GM19043 (cell line): Measurements from ENCODE around the gene AKT2.
"Not testable (repeated sequence)": the region's sequence is repeated elsewhere in the genome, so short reads cannot be mapped to it uniquely, and the experiment has no call there.

Experiments
- ATAC-seq: cut with Tn5 transposase; IDR thresholded peaks from one replicate; pipeline ENCODE4 v1.9.1; 2021; ENCODE audit warnings: low read depth; ENCODE audit not compliant: unreplicated experiment

AKT2 gene

GRCh38 chr19:40284501-40285352 is at the start of gene AKT2:
AKT2 (minus strand) TSS chr19:40285345; CDS start chr19:40265267, 20,078 bp downstream.
- peak; percentile 18 for ATAC-seq

- ATAC-seq: not testable (repeated sequence)
Measured at GRCh38 chr19:40333083-40333482, 47.9 kb upstream of the AKT2 start.

GRCh38 chr19:40332669-40333068 is 47.5 kb upstream of the AKT2 start:
- ATAC-seq: no peak

GRCh38 chr19:40331052-40331451 is 45.9 kb upstream of the AKT2 start:
- no peak for ATAC-seq

DNA sequence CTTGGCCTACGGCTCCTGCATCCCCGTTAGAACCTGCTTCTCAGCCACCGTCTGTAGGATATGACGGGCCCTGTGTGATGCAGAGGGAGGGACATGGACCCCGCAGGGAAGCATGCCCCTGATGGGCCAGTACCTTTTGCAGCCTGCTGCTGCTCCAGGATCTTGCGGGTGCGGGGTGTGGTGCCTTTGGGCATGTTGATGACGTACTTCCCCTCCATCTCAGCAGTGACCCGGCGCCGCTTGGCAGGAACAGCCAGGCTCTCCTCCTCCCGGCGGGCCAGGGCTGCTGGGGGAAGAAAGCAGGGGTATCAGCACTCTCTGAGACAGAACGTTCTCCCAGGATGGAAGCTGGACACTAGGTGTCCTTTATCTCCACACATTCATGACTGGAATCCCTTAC is 41.1 kb upstream of the AKT2 start:
- ATAC-seq: no peak

GRCh38 chr19:40323705-40324104 is 38.6 kb upstream of the AKT2 start:
- no peak for ATAC-seq

- no peak for ATAC-seq
Measured at GRCh38 chr19:40322951-40323615, 37.9 kb upstream of the AKT2 start.

- ATAC-seq: no peak
Measured at GRCh38 chr19:40322271-40322610, 37.1 kb upstream of the AKT2 start.

GRCh38 chr19:40321566-40322270 is 36.6 kb upstream of the AKT2 start:
- ATAC-seq: no peak

GRCh38 chr19:40321076-40321475 is 35.9 kb upstream of the AKT2 start:
- ATAC-seq: no peak

DNA sequence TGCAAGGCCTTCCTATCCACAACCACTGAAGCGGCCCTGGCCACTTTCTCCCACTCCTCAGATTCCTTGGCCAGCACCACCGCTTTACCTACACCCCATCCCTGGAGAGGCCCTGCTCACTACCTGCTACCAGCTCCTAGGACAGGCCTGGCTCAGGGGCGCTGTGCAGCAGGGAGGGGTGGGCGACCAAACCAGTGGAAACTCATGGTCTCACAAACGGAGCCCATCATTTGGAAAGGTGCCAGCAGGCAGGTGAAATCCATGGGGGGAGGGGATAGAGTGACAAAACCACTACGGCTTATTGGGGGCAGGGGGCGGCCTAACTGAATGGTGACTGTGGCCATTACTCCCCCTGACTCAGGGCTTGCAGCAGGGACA is 35.4 kb upstream of the AKT2 start:
- no peak for ATAC-seq

DNA sequence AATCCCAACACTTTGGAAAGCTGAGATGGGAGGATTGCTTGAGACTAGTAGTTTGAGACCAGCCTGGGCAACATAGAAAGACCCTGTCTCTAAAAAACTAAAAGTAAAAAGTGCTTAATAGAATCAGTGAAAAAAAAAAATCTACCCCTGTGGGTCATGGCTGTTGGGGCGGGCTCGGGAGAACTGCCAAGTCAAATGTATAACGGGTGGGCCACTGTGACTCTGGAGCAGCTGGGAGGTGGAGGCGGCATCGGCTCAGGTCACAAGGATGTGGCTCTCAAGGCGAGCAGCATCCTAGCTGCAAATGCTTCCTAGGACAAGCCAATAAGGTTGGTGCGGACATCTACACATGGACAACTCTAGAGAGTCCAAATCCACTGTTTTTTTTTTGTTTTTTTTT is 32.2 kb upstream of the AKT2 start:
- ATAC-seq: no peak

DNA sequence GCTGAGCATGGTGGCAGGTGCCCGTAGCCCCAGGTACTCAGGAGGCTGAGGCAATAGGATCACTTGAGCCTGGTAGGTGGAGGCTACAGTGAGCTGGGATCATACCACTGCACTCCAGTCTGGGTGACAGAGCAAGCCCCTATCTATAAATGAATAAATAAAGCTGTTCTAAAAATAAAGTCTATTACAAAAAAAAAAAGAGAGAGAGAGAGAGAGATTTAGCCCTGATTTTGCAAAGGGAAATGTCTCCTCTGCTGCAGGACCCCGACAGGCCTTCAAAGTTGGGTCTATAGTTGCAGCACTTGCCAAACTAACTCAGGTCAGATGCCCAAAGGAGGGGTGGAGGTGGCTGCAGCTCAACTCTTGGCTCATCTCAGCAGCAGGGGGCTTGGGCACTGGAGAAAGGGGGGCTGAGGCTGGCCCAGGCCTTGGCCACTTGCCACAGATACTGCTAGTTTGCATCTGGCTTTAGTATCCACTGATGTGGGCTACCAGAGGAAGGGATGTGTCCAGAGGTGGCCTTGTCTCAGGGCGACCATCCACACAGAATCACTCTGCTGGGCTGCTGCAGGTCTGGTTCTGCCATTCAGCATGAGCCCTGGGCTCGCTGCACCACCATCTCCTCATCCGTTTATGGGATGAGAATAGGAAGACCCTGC is 30.8 kb upstream of the AKT2 start:
- ATAC-seq: no peak

- no peak for ATAC-seq
Measured at GRCh38 chr19:40314656-40315055, 29.5 kb upstream of the AKT2 start.

DNA sequence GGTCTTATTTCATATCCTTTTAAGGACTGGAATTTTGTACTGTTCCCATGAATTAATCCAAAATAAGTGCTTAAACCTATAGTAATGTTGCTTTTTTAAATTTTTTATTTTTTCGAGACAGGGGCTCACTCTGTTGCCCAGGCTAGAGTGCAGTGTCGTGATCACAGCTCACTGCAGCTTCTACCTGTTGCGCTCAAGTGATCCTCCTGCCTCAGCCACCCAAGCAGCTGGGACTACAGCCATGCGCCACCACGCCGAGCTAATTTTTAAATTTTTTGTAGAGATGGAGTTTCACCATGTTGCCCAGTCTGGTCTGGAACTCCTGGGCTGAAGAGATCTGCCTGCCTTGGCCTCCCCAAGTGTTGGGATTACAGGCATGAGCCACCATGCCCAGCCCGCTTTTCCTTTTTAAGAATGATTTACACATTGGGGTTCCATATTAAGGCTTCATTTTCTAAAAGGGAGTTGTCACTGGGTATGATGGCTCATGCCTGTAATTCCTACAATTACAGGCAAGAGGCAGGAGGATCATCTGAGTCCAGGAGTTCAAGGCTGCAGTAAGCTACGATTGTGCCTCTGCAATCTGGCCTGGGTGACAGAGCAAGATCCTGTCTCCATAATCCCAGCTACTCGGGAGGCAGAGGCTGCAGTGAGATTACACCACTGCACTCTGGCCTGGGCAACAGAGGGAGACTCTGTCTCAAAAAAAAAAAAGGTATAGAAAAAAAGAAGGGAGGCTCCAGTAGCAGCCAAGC is 28.3 kb upstream of the AKT2 start:
- no peak for ATAC-seq

DNA sequence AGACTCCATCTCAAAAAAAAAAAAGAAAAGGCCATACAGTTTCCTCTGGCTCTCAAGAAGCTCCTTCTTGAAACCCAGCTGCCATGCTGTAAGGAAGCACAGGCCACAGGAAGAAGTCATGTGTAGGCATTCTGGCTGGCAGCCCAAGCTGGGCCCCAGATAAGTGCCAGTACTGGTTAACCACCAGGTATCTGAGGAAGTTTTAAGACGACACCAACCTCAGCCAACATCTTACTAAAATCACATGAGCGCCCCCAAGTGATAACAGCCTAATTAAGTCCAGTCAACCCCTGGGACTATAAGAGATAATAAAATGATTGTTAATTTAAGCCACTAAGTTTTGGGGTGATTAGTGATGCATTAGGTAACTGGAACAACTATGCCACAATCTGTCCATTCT is 27.4 kb upstream of the AKT2 start:
- no peak for ATAC-seq

DNA sequence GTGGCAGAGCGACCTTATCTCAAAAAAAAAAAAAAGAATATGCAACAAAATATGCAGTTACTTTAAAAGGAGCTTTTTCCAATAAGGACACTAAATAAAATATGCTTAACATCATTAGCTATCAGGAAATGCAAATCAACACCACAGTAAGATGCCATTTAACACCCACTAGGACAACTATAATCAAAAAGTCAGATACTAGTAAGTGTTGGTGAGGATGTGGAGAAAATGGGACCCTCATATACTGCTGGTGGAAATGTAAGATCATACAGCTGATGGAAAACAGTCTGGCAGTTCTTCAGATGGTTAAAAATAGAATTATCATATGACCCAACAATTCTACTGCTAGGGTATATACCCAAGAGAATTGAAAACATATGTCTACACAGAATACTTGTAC is 24.5 kb upstream of the AKT2 start:
- ATAC-seq: no peak

DNA sequence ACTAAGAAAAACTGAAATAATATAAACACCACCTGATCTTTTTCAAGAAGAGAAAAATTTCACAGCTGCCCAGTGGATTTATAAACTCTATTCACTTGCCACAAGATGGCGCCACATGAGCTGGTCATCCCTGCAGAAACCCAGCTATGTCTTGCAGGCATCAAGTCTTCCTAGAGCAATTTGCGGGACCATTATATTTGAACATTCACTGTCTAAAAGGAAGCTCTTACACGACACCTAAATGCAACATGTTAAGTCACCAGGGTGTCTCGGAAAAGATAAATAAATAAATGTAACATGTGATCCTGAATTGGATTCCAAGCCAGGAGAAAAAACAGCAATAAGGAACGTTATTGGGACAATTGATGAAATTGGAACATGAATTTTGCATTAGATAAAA is 20.3 kb upstream of the AKT2 start:
- no peak for ATAC-seq

GRCh38 chr19:40304306-40304705 is 19.2 kb upstream of the AKT2 start:
- no peak for ATAC-seq

- ATAC-seq: no peak
Measured at GRCh38 chr19:40303765-40304164, 18.6 kb upstream of the AKT2 start.
